ENCODE measurements around the gene TBCE.

TBCE gene

DNA sequence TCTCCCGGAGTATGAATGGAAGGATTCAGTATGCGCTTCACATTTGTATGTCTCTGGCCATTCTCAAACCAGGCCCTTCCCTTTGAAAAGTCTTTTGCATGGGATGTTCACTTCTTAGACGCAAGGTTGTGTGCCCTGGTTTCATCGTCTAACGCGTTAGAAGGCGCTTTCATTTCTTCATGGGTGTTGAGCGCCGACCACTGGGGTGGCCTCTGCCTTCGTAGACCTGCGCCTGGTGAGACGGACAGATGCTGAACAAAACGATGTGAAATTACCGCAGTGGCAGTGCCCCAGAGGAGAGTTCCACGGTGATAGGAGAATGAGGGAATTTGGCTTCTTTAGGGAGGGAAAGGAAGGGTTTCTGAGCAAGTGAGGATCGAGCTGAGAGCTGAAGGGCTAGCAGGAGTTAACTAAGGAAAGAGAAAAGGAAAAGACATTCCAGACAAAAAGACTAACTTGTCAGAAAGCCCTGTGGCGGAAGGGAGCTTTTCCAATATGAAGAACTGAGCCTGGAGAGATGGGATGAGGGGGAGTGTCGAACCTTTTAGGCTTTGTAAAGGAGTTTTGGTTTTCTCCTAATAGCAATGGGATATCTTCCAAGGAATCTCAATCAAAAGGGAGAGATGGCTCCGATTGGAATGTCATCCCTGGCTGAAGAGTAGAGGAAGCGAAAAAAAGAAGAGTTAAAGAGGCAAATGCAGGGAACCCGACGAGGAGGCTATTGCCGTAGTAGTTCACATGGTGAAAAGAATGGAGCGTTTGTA is 37.9 kb upstream of the TBCE start:
- Histone ChIP-seq H3K4me1 (ENCODE audit: control insufficient read depth, insufficient read depth, low read length) (peaks cover 33% of the 10 kb centered on the region), H3K4me3 (ENCODE audit: low read length) (peak overlapping the region; percentile 83), H3K9me3 (replicated peaks; ENCODE audit: low read length) (no peaks in the 10 kb centered on the region), H3K27me3 (ENCODE audit: control insufficient read depth, insufficient read depth, low read length) (no peaks in the 10 kb centered on the region), H3K36me3 (ENCODE audit: insufficient read depth, low read length) (no peaks in the 10 kb centered on the region), H3K4me2 (ENCODE audit: low read length) (peak overlapping the region; percentile 87), H3K9ac (ENCODE audit: low read depth, low read length) (peak overlapping the region; percentile 95)

- H3K36me3 ChIP-seq (ENCODE audit: insufficient read depth, low read length): peaks cover 9% of the 10 kb centered on the region
- no peaks in the 10 kb centered on the region for H3K27me3 ChIP-seq (ENCODE audit: control insufficient read depth, insufficient read depth, low read length)
- H3K4me3 ChIP-seq (ENCODE audit: low read length): peak overlapping the region; percentile 35
- peak overlapping the region; percentile 87 for H3K4me2 ChIP-seq (ENCODE audit: low read length)
- no peak overlapping the region for H3K9ac ChIP-seq (ENCODE audit: low read depth, low read length)
- H3K9me3 ChIP-seq (replicated peaks; ENCODE audit: low read length): no peaks in the 10 kb centered on the region
- peaks cover 17% of the 10 kb centered on the region for H3K4me1 ChIP-seq (ENCODE audit: control insufficient read depth, insufficient read depth, low read length)
Measured at GRCh38 chr1:235330918-235331285, 36.3 kb upstream of the TBCE start.

DNA sequence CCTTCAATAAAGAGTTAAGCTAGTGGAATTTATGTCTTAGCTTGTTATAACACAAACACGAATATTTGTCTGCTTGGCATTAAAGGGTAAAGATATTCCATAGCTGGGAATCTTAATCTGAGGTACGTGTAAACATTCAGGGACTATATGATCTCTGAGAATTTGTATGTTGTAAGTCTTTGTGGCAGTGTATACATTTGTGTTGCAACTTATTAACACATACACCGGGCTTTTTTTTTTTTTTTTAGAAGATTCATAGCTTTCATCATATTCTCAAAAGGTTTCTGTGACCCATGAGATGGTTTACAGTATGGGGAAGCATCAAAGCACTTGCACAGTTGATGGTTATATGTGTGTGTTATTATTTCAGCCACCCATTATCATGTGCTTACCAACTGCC is 35.8 kb upstream of the TBCE start:
- no peaks in the 10 kb centered on the region for H3K27me3 ChIP-seq (ENCODE audit: control insufficient read depth, insufficient read depth, low read length)
- peaks cover 14% of the 10 kb centered on the region for H3K4me1 ChIP-seq (ENCODE audit: control insufficient read depth, insufficient read depth, low read length)
- peak overlapping the region; percentile 87 for H3K4me2 ChIP-seq (ENCODE audit: low read length)
- H3K9ac ChIP-seq (ENCODE audit: low read depth, low read length): no peak overlapping the region
- no peaks in the 10 kb centered on the region for H3K9me3 ChIP-seq (replicated peaks; ENCODE audit: low read length)
- H3K4me3 ChIP-seq (ENCODE audit: low read length): peak overlapping the region; percentile 35
- H3K36me3 ChIP-seq (ENCODE audit: insufficient read depth, low read length): peaks cover 10% of the 10 kb centered on the region

GRCh38 chr1:235336903-235337302 is 30.3 kb upstream of the TBCE start:
- H3K27me3 ChIP-seq (ENCODE audit: control insufficient read depth, insufficient read depth, low read length): no peaks in the 10 kb centered on the region

DNA sequence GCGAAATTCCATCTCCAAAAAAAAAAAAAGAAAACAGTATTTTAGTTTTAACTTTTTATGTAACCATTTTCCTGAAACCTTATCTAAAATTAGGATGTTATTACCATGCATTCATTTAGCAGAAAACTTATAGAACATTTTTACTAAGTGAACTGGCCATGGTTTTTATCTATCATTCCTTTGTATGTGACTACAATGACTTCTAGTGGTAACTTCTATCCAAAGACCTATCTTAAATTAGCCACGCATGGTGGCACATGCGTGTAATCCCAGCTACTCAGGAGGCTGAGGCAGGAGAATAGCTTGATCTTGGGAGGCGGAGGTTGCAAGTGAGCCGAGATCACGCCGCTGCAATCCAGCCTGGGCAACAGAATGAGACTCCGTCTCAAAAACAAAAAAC is 27.5 kb upstream of the TBCE start:
- H3K9ac ChIP-seq (ENCODE audit: low read depth, low read length): no peak overlapping the region
- H3K9me3 ChIP-seq (replicated peaks; ENCODE audit: low read length): no peaks in the 10 kb centered on the region
- no peaks in the 10 kb centered on the region for H3K27me3 ChIP-seq (ENCODE audit: control insufficient read depth, insufficient read depth, low read length)
- H3K4me1 ChIP-seq (ENCODE audit: control insufficient read depth, insufficient read depth, low read length): no peaks in the 10 kb centered on the region
- peaks cover 10% of the 10 kb centered on the region for H3K36me3 ChIP-seq (ENCODE audit: insufficient read depth, low read length)
- H3K4me2 ChIP-seq (ENCODE audit: low read length): no peak overlapping the region
- no peak overlapping the region for H3K4me3 ChIP-seq (ENCODE audit: low read length)

More at GRCh38 chr1:235336903-235337302, 30.3 kb upstream of the TBCE start:
- H3K9ac ChIP-seq (ENCODE audit: low read depth, low read length): no peak overlapping the region
- H3K36me3 ChIP-seq (ENCODE audit: insufficient read depth, low read length): peaks cover 10% of the 10 kb centered on the region
- H3K4me1 ChIP-seq (ENCODE audit: control insufficient read depth, insufficient read depth, low read length): no peaks in the 10 kb centered on the region
- no peaks in the 10 kb centered on the region for H3K9me3 ChIP-seq (replicated peaks; ENCODE audit: low read length)
- H3K4me3 ChIP-seq (ENCODE audit: low read length): no peak overlapping the region
- no peak overlapping the region for H3K4me2 ChIP-seq (ENCODE audit: low read length)

- Histone ChIP-seq H3K9ac (ENCODE audit: low read depth, low read length) (no peak overlapping the region), H3K4me2 (ENCODE audit: low read length) (no peak overlapping the region), H3K4me1 (ENCODE audit: control insufficient read depth, insufficient read depth, low read length) (no peaks in the 10 kb centered on the region), H3K27me3 (ENCODE audit: control insufficient read depth, insufficient read depth, low read length) (no peaks in the 10 kb centered on the region), H3K4me3 (ENCODE audit: low read length) (no peak overlapping the region), H3K36me3 (ENCODE audit: insufficient read depth, low read length) (no peaks in the 10 kb centered on the region), H3K9me3 (replicated peaks; ENCODE audit: low read length) (no peaks in the 10 kb centered on the region)
Measured at GRCh38 chr1:235341334-235341733, 25.9 kb upstream of the TBCE start.

GRCh38 chr1:235342039-235342438 is 25.2 kb upstream of the TBCE start:
- H3K4me1 ChIP-seq (ENCODE audit: control insufficient read depth, insufficient read depth, low read length): no peaks in the 10 kb centered on the region
- no peaks in the 10 kb centered on the region for H3K9me3 ChIP-seq (replicated peaks; ENCODE audit: low read length)
- H3K4me2 ChIP-seq (ENCODE audit: low read length): no peak overlapping the region
- no peaks in the 10 kb centered on the region for H3K36me3 ChIP-seq (ENCODE audit: insufficient read depth, low read length)
- no peak overlapping the region for H3K4me3 ChIP-seq (ENCODE audit: low read length)
- H3K27me3 ChIP-seq (ENCODE audit: control insufficient read depth, insufficient read depth, low read length): no peaks in the 10 kb centered on the region
- no peak overlapping the region for H3K9ac ChIP-seq (ENCODE audit: low read depth, low read length)

DNA sequence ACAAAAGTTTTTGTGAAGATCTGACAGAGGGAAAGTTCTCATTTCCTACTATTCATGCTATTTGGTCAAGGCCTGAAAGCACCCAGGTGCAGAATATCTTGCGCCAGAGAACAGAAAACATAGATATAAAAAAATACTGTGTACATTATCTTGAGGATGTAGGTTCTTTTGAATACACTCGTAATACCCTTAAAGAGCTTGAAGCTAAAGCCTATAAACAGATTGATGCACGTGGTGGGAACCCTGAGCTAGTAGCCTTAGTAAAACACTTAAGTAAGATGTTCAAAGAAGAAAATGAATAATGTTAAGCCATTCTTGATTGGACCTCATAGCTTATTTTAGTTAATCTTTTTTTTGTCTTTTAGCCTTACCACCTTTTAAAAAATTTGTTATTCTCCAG is 24.8 kb upstream of the TBCE start:
- Histone ChIP-seq H3K36me3 (ENCODE audit: insufficient read depth, low read length) (no peaks in the 10 kb centered on the region), H3K4me3 (ENCODE audit: low read length) (no peak overlapping the region), H3K4me2 (ENCODE audit: low read length) (no peak overlapping the region), H3K27me3 (ENCODE audit: control insufficient read depth, insufficient read depth, low read length) (no peaks in the 10 kb centered on the region), H3K9ac (ENCODE audit: low read depth, low read length) (no peak overlapping the region), H3K9me3 (replicated peaks; ENCODE audit: low read length) (no peaks in the 10 kb centered on the region), H3K4me1 (ENCODE audit: control insufficient read depth, insufficient read depth, low read length) (no peaks in the 10 kb centered on the region)

DNA sequence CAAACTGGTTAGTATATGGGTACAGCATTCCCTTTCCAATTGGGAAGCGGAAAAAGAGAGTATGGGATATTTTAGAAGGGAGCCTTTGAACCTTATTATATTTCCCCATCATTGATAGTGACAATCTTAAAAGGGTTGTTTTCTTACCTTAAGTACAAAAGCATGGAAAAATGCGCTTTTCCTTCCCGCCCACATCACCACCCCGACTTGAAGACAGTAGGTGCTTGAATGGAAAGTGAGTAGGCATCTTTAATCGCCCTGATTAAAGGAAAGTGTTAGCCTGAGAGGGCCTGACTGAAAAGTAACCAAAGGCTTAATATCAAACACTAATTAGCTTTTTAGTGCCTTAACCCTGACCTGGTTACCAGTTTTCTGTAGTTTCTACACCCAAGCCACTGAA is 23.5 kb upstream of the TBCE start:
- Histone ChIP-seq H3K36me3 (ENCODE audit: insufficient read depth, low read length) (no peaks in the 10 kb centered on the region), H3K4me1 (ENCODE audit: control insufficient read depth, insufficient read depth, low read length) (no peaks in the 10 kb centered on the region), H3K4me3 (ENCODE audit: low read length) (no peak overlapping the region), H3K9me3 (replicated peaks; ENCODE audit: low read length) (no peaks in the 10 kb centered on the region), H3K9ac (ENCODE audit: low read depth, low read length) (no peak overlapping the region), H3K27me3 (ENCODE audit: control insufficient read depth, insufficient read depth, low read length) (no peaks in the 10 kb centered on the region), H3K4me2 (ENCODE audit: low read length) (no peak overlapping the region)

- Histone ChIP-seq H3K36me3 (ENCODE audit: insufficient read depth, low read length) (no peaks in the 10 kb centered on the region), H3K27me3 (ENCODE audit: control insufficient read depth, insufficient read depth, low read length) (no peaks in the 10 kb centered on the region), H3K9me3 (replicated peaks; ENCODE audit: low read length) (no peaks in the 10 kb centered on the region), H3K4me1 (ENCODE audit: control insufficient read depth, insufficient read depth, low read length) (no peaks in the 10 kb centered on the region), H3K9ac (ENCODE audit: low read depth, low read length) (no peak overlapping the region), H3K4me3 (ENCODE audit: low read length) (no peak overlapping the region), H3K4me2 (ENCODE audit: low read length) (no peak overlapping the region)
Measured at GRCh38 chr1:235351441-235351840, 15.8 kb upstream of the TBCE start.

- Histone ChIP-seq H3K4me1 (ENCODE audit: control insufficient read depth, insufficient read depth, low read length) (no peaks in the 10 kb centered on the region), H3K4me3 (ENCODE audit: low read length) (no peak overlapping the region), H3K4me2 (ENCODE audit: low read length) (no peak overlapping the region), H3K36me3 (ENCODE audit: insufficient read depth, low read length) (no peaks in the 10 kb centered on the region), H3K9ac (ENCODE audit: low read depth, low read length) (no peak overlapping the region), H3K9me3 (replicated peaks; ENCODE audit: low read length) (no peaks in the 10 kb centered on the region), H3K27me3 (ENCODE audit: control insufficient read depth, insufficient read depth, low read length) (no peaks in the 10 kb centered on the region)
Measured at GRCh38 chr1:235351898-235352297, 15.3 kb upstream of the TBCE start.

Measured in skeletal muscle satellite cell (primary cell).